CD8-positive, alpha-beta memory T cell (primary cell): ENCODE results near the gene DNAJC7. TPM values are rescaled to one million over a fixed set of nuclear protein-coding genes. Genes with fewer than 3 reads are reported as not detected.

Source experiments
- CTCF ChIA-PET: fragments of 350-600 bp; sonication (Branson Sonifier 250); formaldehyde crosslinking; loops from one replicate; lab custom pipeline; 2021; ENCODE audit warnings: antibody characterized with exemption; lab: Charles Lee
- POLR2A ChIA-PET: fragments of 350-600 bp; sonication (Branson Sonifier 250); formaldehyde crosslinking; loops from one replicate; lab custom pipeline; 2021; ENCODE audit warnings: antibody characterized with exemption; lab: Charles Lee
- DNase-seq, 5 donors: peaks; one replicate each; pipeline versions ENCODE4 v3.0.0 to v3.0.0-alpha.2; 2020 to 2022; ENCODE audit warnings: mixed read lengths in 1 of 5
- H3K27ac ChIP-seq: one replicate; pipeline ENCODE4 v1.7.0; 2013; ENCODE audit warnings: low read depth, mild to moderate bottlenecking, low read length, moderate library complexity
- H3K27me3 ChIP-seq: 2 replicates; pipeline ENCODE4 v1.7.0; 2013; ENCODE audit warnings: low read length, mild to moderate bottlenecking; ENCODE audit not compliant: insufficient read depth, poor library complexity, severe bottlenecking
- H3K36me3 ChIP-seq: 2 replicates; pipeline ENCODE4 v1.7.0; 2013; ENCODE audit warnings: mild to moderate bottlenecking, low read length, moderate library complexity; ENCODE audit not compliant: insufficient read depth
- H3K4me1 ChIP-seq: 2 replicates; pipeline ENCODE4 v1.7.0; 2013; ENCODE audit warnings: mild to moderate bottlenecking, low read length, moderate library complexity; ENCODE audit not compliant: insufficient read depth
- H3K4me3 ChIP-seq: 2 replicates; pipeline ENCODE4 v1.7.0; 2013; ENCODE audit warnings: mild to moderate bottlenecking, low read length
- H3K9me3 ChIP-seq: 2 replicates; pipeline ENCODE4 v1.7.0; 2013; ENCODE audit warnings: mild to moderate bottlenecking, low read length
- H3K27ac Mint-ChIP-seq, 8 donors: one replicate each; pipeline ENCODE4 v1.8.0; 2020 to 2021; ENCODE audit warnings: mixed read lengths in 8 of 8, mild to moderate bottlenecking in 6 of 8, inconsistent platforms in 3 of 8, moderate library complexity in 3 of 8
- H3K27me3 Mint-ChIP-seq, 2 donors: one replicate each; pipeline ENCODE4 v1.8.0; 2020 to 2021; ENCODE audit warnings: mixed read lengths in 2 of 2, mild to moderate bottlenecking in 1 of 2, moderate library complexity in 1 of 2
- H3K36me3 Mint-ChIP-seq, 3 donors: one replicate each; pipeline ENCODE4 v1.8.0; 2020 to 2021; ENCODE audit warnings: mixed read lengths in 3 of 3, inconsistent platforms in 1 of 3, mild to moderate bottlenecking in 1 of 3
- H3K4me1 Mint-ChIP-seq, 3 donors: one replicate each; pipeline ENCODE4 v1.8.0; 2020 to 2021; ENCODE audit warnings: mixed read lengths in 3 of 3, inconsistent platforms in 1 of 3, mild to moderate bottlenecking in 1 of 3
- H3K4me3 Mint-ChIP-seq, 7 donors: one replicate each; pipeline ENCODE4 v1.8.0; 2020 to 2021; ENCODE audit warnings: mixed read lengths in 7 of 7, mild to moderate bottlenecking in 6 of 7, moderate library complexity in 4 of 7, inconsistent platforms in 2 of 7
- H3K9me3 Mint-ChIP-seq, 5 donors: one replicate each; pipeline ENCODE4 v1.8.0; 2020 to 2022; ENCODE audit warnings: mixed read lengths in 5 of 5, mild to moderate bottlenecking in 3 of 5, moderate library complexity in 2 of 5, inconsistent platforms in 1 of 5
- polyA plus RNA-seq: library from polyadenylated mRNA; unstranded; fragments of 300-500 nt; fragmentation: Illumina TruSeq; gene quantifications from one replicate; pipeline ENCODE4 v1.2.3, GENCODE V29; 2021
- total RNA-seq, 2 experiments: library from RNA; stranded (reverse); gene quantifications; one replicate each; pipeline ENCODE4 v1.2.3, GENCODE V29; 2021

Gene DNAJC7
- 100 to 1,000 TPM; 111 TPM for total RNA-seq
- 74.6 TPM for polyA plus RNA-seq

GRCh38 chr17:42016941-42017865, at the start of gene DNAJC7:
Gene DNAJC7 (minus strand): TSS chr17:42017439. CDS start chr17:42017416, 23 bp downstream.
- H3K4me1 ChIP-seq, result peaks cover 77% of the 10 kb centered on the region
- H3K27ac ChIP-seq, result peak within 1 kb of the TSS; percentile 84
- Mint-ChIP-seq H3K27me3 (peaks cover 0 to 2% of the 10 kb centered on the region in 2 donors), H3K4me3 (peak within 1 kb of the TSS; percentile 94 to 100 (median 99)), H3K9me3 (no peaks in the 10 kb centered on the region), H3K4me1 (peaks cover 65 to 82% (median 78%) of the 10 kb centered on the region in 3 donors), H3K36me3 (peaks cover 0 to 35% (median under 1%) of the 10 kb centered on the region in 3 donors), H3K27ac (peak within 1 kb of the TSS; percentile 90 to 100 (median 99))
- POLR2A ChIA-PET, result interaction anchor here (0.6 to 3.3 kb wide), 8 partner anchors 51 to 371 kb away, joined by 3 to 35 read pairs (median 4); partner anchors contain the start of genes ACLY, CNP, DHX58 and ODAD4
- peak; percentile 80 to 93 (median 85) for DNase-seq
- peaks cover 1% of the 10 kb centered on the region for H3K36me3 ChIP-seq
- CTCF ChIA-PET, result interaction anchor here (0.7 to 2.6 kb wide), 23 partner anchors 9 to 205 kb away, joined by 3 to 12 read pairs (median 3); partner anchors contain the start of genes CNP, DHX58, KLHL11 and ODAD4
- H3K4me3 ChIP-seq, result peak within 1 kb of the TSS; percentile 85
- no peaks in the 10 kb centered on the region for H3K27me3 ChIP-seq
- no peaks in the 10 kb centered on the region for H3K9me3 ChIP-seq

- peaks cover 12% of the 10 kb centered on the region for H3K4me1 ChIP-seq
- no peaks in the 10 kb centered on the region for H3K36me3 ChIP-seq
- H3K27ac ChIP-seq, result no peak overlapping the region
- peaks cover 5 to 9% (median 9%) of the 10 kb centered on the region in 3 donors for H3K4me1 Mint-ChIP-seq
- peak in 1 of 5 donors; percentile 54 for DNase-seq
- H3K27ac Mint-ChIP-seq, result peak overlapping the region in 1 of 8 donors; percentile 26
- H3K9me3 ChIP-seq, result no peaks in the 10 kb centered on the region
- peaks cover 13 to 14% of the 10 kb centered on the region in 2 donors for H3K27me3 Mint-ChIP-seq
- CTCF ChIA-PET, result interaction anchor here (0.8 to 5.5 kb wide), 10 partner anchors 15 to 101 kb away, joined by 3 to 57 read pairs (median 3); no protein-coding TSS in a partner anchor
- H3K9me3 Mint-ChIP-seq, result no peaks in the 10 kb centered on the region
- H3K36me3 Mint-ChIP-seq, result no peaks in the 10 kb centered on the region
- POLR2A ChIA-PET, result no interaction called here
- H3K27me3 ChIP-seq, result no peaks in the 10 kb centered on the region
- no peak overlapping the region for H3K4me3 Mint-ChIP-seq
- no peak overlapping the region for H3K4me3 ChIP-seq
Observed at GRCh38 chr17:42065201-42065600, 48.0 kb upstream of the DNAJC7 start.

DNA sequence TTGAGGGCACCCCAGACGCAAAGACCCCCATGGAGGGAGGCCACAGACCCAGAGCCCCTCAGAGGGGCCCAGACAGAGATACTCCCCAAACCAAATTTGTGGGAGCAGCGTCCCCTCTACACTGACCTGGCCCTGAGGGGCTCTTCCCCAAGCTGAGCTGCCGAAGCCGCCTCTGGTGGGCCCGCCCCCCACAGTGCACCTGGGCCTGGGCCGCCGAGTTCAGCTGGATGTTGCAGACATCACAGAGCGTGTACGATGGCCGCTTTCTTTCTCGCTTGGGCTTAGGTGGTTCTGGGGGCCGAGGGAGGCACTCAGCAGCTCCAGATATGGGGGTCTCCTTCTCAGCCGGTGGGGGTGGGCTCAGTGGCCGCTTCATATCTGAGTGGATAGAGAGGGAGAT, 45.4 kb upstream of the DNAJC7 start:
- ChIA-PET POLR2A (no interaction called here), CTCF (interaction anchor here (1.6 kb wide), 1 partner anchor 37 kb away, joined by 7 read pairs; no protein-coding TSS in a partner anchor)
- Mint-ChIP-seq H3K27me3 (peaks cover 8 to 18% of the 10 kb centered on the region in 2 donors), H3K36me3 (no peaks in the 10 kb centered on the region), H3K27ac (no peak overlapping the region), H3K9me3 (no peaks in the 10 kb centered on the region), H3K4me3 (no peak overlapping the region), H3K4me1 (peaks cover 5 to 9% (median 9%) of the 10 kb centered on the region in 3 donors)
- no peak overlapping the region for H3K4me3 ChIP-seq
- no peaks in the 10 kb centered on the region for H3K27me3 ChIP-seq
- no peaks in the 10 kb centered on the region for H3K9me3 ChIP-seq
- no peak overlapping the region for H3K27ac ChIP-seq
- no peaks in the 10 kb centered on the region for H3K36me3 ChIP-seq
- H3K4me1 ChIP-seq, result peaks cover 12% of the 10 kb centered on the region
- no peak for DNase-seq

DNA sequence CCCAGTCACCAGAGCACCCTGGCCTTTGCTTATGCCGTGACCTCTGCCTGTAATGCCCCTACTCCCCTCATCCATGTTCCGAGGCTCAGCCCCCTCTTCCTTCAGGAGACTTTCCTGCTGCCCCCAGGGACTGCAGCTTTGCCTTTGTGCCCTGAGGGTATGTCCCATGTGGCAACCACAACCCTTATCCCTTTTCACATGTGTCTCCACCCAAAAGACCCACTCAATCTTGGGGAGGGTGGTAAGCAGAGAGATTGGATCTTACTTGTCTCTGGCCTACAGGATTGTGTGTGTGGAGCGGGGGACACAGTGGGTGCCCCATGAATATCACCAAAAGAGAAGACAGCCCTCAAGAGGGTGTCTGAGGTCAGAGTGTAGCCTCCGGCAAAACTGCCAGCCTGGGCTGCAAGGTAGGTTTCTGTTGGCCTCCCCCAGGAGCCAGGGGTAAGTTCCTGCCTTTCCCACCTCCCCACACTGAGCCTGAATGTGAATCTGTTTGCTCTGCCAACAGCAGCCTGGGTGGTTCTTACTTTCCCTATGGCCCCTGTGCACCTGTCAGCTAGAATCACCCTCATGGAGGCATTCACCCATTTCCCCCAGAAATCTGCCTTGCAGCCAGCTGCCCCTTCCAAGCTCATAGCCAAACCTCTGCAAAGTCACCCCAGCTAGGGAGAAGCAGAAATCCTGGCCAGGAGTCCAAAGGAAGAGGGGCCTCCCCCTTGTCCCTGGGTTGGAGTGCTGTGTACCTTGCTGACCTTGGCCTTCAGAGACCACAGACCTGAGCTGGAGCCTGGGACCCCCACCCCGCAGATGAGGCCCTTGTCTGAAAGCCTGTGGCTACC, 44.6 kb upstream of the DNAJC7 start:
- ChIA-PET POLR2A (no interaction called here), CTCF (interaction anchor here (1.6 kb wide), 1 partner anchor 36 kb away, joined by 7 read pairs; no protein-coding TSS in a partner anchor)
- Histone ChIP-seq H3K36me3 (no peaks in the 10 kb centered on the region), H3K27me3 (no peaks in the 10 kb centered on the region), H3K4me3 (no peak overlapping the region), H3K9me3 (no peaks in the 10 kb centered on the region), H3K4me1 (peaks cover 12% of the 10 kb centered on the region), H3K27ac (no peak overlapping the region)
- DNase-seq, result no peak
- Mint-ChIP-seq H3K4me3 (no peak overlapping the region), H3K9me3 (no peaks in the 10 kb centered on the region), H3K27ac (peak overlapping the region in 1 of 8 donors; percentile 63), H3K36me3 (no peaks in the 10 kb centered on the region), H3K4me1 (peaks cover 5 to 9% (median 9%) of the 10 kb centered on the region in 3 donors), H3K27me3 (peaks cover 12 to 21% of the 10 kb centered on the region in 2 donors)

GRCh38 chr17:42060231-42060630, 43.0 kb upstream of the DNAJC7 start:
- H3K27ac Mint-ChIP-seq, result no peak overlapping the region
- Histone ChIP-seq H3K9me3 (no peaks in the 10 kb centered on the region), H3K36me3 (no peaks in the 10 kb centered on the region), H3K27ac (no peak overlapping the region), H3K27me3 (no peaks in the 10 kb centered on the region), H3K4me3 (no peak overlapping the region), H3K4me1 (peaks cover 12% of the 10 kb centered on the region)
- ChIA-PET CTCF (no interaction called here), POLR2A (no interaction called here)
- no peak overlapping the region for H3K4me3 Mint-ChIP-seq
- H3K27me3 Mint-ChIP-seq, result peaks cover 21 to 25% of the 10 kb centered on the region in 2 donors
- peaks cover 5 to 9% (median 9%) of the 10 kb centered on the region in 3 donors for H3K4me1 Mint-ChIP-seq
- no peaks in the 10 kb centered on the region for H3K9me3 Mint-ChIP-seq
- no peak for DNase-seq
- H3K36me3 Mint-ChIP-seq, result no peaks in the 10 kb centered on the region

DNA sequence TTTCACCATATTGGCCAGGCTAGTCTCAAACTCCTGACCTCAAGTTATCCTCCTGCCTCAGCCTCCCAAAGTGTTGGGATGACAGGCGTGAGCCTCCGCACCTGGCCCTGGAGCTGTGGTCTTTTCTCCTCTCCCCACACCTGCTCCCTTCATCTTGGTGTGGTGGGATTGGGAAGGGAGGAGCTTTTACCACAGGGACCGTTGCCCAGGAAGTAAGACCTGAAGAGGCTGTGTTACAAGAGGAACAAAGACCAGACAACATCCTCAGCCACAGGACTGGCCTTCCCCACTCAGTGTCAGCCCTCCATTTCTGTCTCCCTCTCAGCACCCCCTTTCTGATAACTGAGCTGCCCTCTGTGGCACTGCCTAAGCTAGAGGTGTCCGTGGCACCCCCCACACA, 42.6 kb upstream of the DNAJC7 start:
- CTCF ChIA-PET, result interaction anchor here (1.5 kb wide), 1 partner anchor 98 kb away, joined by 5 read pairs; no protein-coding TSS in a partner anchor

GRCh38 chr17:42058063-42058462, 40.8 kb upstream of the DNAJC7 start:
- ChIA-PET POLR2A (interaction anchor here (0.6 kb wide), 1 partner anchor 12 kb away, joined by 6 read pairs; no protein-coding TSS in a partner anchor), CTCF (interaction anchor here (1.0 to 1.5 kb wide), 2 partner anchors 10 to 96 kb away, joined by 3 to 5 read pairs; no protein-coding TSS in a partner anchor)
- no peak overlapping the region for H3K4me3 Mint-ChIP-seq
- no peaks in the 10 kb centered on the region for H3K9me3 Mint-ChIP-seq
- Histone ChIP-seq H3K4me3 (no peak overlapping the region), H3K36me3 (no peaks in the 10 kb centered on the region), H3K27me3 (peaks cover 1% of the 10 kb centered on the region), H3K4me1 (peaks cover 2% of the 10 kb centered on the region), H3K27ac (no peak overlapping the region), H3K9me3 (no peaks in the 10 kb centered on the region)
- no peak for DNase-seq
- no peaks in the 10 kb centered on the region for H3K4me1 Mint-ChIP-seq
- peaks cover 25 to 42% of the 10 kb centered on the region in 2 donors for H3K27me3 Mint-ChIP-seq
- no peak overlapping the region for H3K27ac Mint-ChIP-seq
- no peaks in the 10 kb centered on the region for H3K36me3 Mint-ChIP-seq

More for the DNA sequence above, 42.6 kb upstream of the DNAJC7 start:
- Histone ChIP-seq H3K4me3 (no peak overlapping the region), H3K4me1 (peaks cover 12% of the 10 kb centered on the region), H3K27me3 (no peaks in the 10 kb centered on the region), H3K27ac (no peak overlapping the region), H3K9me3 (no peaks in the 10 kb centered on the region), H3K36me3 (no peaks in the 10 kb centered on the region)
- Mint-ChIP-seq H3K9me3 (no peaks in the 10 kb centered on the region), H3K4me1 (peaks cover 5 to 9% (median 9%) of the 10 kb centered on the region in 3 donors), H3K36me3 (no peaks in the 10 kb centered on the region), H3K4me3 (no peak overlapping the region), H3K27ac (no peak overlapping the region), H3K27me3 (peaks cover 23 to 29% of the 10 kb centered on the region in 2 donors)
- POLR2A ChIA-PET, result no interaction called here
- no peak for DNase-seq
